GM18907 (cell line): ENCODE results near the gene PTPRJ.

Experiments used
- ATAC-seq: cut with Tn5 transposase; IDR thresholded peaks from one replicate; pipeline ENCODE4 v1.9.1; 2021; ENCODE audit warnings: mild to moderate bottlenecking, moderate library complexity; ENCODE audit not compliant: unreplicated experiment

The PTPRJ gene

GRCh38 chr11:47992959-47993820 is 12.8 kb downstream of the PTPRJ start:
- ATAC-seq = no peak

GRCh38 chr11:47994417-47994816 is 14.1 kb downstream of the PTPRJ start:
- no peak for ATAC-seq

GRCh38 chr11:47995360-47995769 is 15.0 kb downstream of the PTPRJ start:
- ATAC-seq = no peak

- ATAC-seq = no peak
Measured at GRCh38 chr11:47997063-47998053, 17.0 kb downstream of the PTPRJ start.

GRCh38 chr11:47998345-47998732 is 18.0 kb downstream of the PTPRJ start:
- no peak for ATAC-seq

DNA sequence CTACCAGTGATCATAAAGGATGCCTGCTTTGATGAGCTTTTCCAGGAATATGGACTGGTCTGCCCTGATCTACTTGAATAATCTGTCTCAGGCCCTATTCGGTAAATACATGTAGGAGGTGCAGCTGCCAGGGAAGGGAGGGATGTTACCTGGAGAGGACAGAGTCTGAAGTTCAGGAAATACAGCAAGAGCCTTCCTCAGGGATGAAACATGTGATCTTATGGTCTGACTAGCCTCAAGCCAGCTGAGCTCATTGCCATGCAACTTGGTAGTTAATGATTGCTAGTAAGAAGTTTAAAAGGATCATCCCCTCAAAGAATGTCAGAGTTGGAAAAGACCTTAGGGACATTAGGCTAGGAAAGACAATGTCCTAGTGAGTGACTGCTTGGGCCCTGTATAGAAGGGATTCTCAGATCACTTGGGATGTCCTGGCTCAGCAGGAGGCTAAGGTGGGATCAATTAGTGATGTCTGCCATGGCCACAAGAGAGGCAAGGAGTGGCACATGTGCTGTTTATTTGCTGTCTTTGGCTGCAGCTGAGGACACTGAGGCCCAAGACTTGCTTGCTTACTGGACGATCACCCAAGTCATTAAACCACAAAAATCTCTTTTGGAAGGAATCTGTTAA is 18.5 kb downstream of the PTPRJ start:
- ATAC-seq = no peak

DNA sequence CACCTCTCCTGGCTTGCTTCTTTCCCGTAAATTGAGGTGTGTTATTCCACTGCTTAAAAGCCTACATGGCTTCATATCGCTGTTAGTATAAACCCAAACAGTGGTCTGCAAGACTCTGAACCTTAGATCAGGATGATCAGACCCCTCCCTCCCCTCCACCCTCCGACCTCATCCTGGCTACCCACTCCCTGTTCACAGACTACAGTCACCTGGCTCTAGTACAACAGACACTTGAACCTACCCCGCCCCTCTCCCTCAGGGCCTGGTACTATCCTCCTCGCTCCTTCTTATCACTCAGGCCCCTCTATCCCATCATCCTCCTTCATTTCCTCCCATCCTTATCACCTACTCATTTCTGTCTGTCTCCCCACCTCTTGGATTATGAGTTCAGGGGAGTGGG is 20.1 kb downstream of the PTPRJ start:
- ATAC-seq = no peak

GRCh38 chr11:48001438-48002021 is 21.2 kb downstream of the PTPRJ start:
- ATAC-seq = peak; percentile 84

- no peak for ATAC-seq
Measured at GRCh38 chr11:48002561-48002960, 22.2 kb downstream of the PTPRJ start.

GRCh38 chr11:48003926-48004325 is 23.6 kb downstream of the PTPRJ start:
- no peak for ATAC-seq

- no peak for ATAC-seq
Measured at GRCh38 chr11:48004456-48004855, 24.1 kb downstream of the PTPRJ start.

- no peak for ATAC-seq
Measured at GRCh38 chr11:48005136-48005535, 24.8 kb downstream of the PTPRJ start.

DNA sequence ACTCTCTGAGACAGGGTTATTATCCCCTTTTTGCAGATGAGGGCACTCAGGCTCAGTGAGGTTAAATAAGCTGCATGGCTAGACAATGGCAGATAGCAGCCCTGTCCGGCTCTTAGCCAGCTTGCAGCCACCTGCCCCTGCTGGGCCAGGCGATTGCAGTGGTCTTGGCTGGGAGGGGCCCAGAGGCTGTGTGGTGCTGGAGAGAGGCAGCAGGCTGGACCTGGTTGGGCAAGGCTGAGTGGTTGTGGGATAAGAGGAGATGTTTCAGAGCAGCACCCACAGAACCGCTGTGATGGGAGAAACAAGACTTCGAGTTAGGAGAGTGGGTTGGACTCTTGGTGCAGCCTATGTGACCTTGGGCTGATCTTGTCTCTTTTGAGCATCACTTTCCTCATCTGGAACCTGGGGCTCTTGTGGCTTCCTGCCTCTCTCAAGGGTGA is 25.5 kb downstream of the PTPRJ start:
- no peak for ATAC-seq

- peak; percentile 64 for ATAC-seq
Measured at GRCh38 chr11:48006301-48006992, 26.1 kb downstream of the PTPRJ start.

DNA sequence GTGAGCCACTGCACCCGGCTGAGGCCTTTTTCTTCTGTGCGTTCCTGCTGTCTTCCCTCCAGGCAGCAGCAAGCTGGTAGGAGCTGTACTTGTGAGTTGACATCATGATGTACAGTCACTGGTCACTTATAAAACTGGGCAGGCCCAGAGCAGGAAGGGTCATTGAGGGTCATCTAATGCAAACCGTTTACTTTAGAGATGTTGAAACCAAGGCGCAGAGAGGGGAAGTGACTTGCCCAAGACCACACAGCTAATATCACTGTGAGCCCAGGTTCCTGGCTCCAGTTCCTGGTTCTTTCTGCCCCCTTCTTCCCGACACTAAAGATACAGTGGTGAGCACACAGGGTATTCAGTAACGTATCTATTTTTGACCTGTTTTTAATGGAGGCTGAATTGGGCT is 27.3 kb downstream of the PTPRJ start:
- ATAC-seq = no peak

- ATAC-seq = peak; percentile 49
Measured at GRCh38 chr11:48008951-48009270, 28.6 kb downstream of the PTPRJ start.

GRCh38 chr11:48011102-48011797 is 30.9 kb downstream of the PTPRJ start:
- no peak for ATAC-seq

GRCh38 chr11:48011798-48012391 is 31.5 kb downstream of the PTPRJ start:
- no peak for ATAC-seq

DNA sequence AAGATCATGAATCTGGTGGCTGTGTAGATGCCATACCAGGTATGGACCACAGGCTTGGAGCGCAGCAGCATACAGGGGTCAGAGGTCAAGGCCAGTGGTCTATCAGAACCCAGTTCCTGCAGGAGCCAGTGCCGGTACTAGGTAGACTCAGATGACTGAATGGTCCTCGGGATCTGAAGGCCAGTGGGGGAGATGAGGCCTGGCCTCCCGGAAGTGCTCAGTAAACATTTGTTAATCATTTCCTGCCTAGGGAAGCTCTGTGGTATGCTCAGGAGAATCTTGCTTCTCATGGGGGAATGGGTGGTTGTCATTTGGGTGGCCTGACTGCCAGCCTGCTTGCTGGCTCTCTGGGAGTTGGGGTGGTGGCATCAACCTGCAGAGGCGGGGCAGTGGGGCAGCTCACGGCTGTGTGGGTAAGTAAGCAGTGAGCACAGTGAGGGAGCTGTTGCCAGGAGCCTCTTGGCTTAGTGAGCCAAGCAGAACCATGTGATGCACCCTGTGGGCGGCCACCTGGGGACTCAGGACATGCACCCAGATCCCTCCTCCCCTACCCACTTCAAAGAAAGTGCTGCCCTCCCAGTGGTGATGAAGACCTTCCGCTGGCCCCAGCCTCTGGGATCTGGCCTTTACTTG is 33.0 kb downstream of the PTPRJ start:
- ATAC-seq = peak; percentile 82
